Heart left ventricle (tissue), 16 donors: Measurements from ENCODE around the gene PLEKHB2. TPM values are rescaled to one million over a fixed set of nuclear protein-coding genes. Genes with fewer than 3 reads are reported as not detected.

Experiments used
- ATAC-seq, 4 donors: fragments of 200-7000 bp; cut with Tn5 transposase; one replicate each; pipeline ENCODE4 v1.9.1; 2020 to 2022; ENCODE audit warnings: moderate library complexity in 4 of 4, mild to moderate bottlenecking in 3 of 4, moderate number of reproducible peaks in 1 of 4
- DNase-seq, 5 donors: peaks; one replicate each; pipeline ENCODE4 v3.0.0-alpha.2; 2020
- H3K27ac ChIP-seq, 12 donors: fragments of 200-600 bp; sonication (generic) in 4 of 12; one replicate each; pipeline versions ENCODE4 v1.5.0 to v1.8.0; 2016 to 2022; ENCODE audit warnings: mild to moderate bottlenecking in 2 of 12
- H3K27me3 ChIP-seq, 9 donors: fragments of 200-600 bp; sonication (generic) in 2 of 9; one replicate each; pipeline versions ENCODE4 v1.5.1 to v1.8.0; 2016 to 2022; ENCODE audit warnings: mild to moderate bottlenecking in 3 of 9
- H3K36me3 ChIP-seq, 9 donors: fragments of 200-600 bp; sonication (generic) in 2 of 9; one replicate each; pipeline versions ENCODE4 v1.5.0 to v1.8.0; 2018 to 2022; ENCODE audit warnings: mild to moderate bottlenecking in 2 of 9
- H3K4me1 ChIP-seq, 12 donors: fragments of 200-600 bp; sonication (generic) in 4 of 12; one replicate each; pipeline versions ENCODE4 v1.5.0 to v1.8.0; 2016 to 2022; ENCODE audit warnings: mild to moderate bottlenecking in 3 of 12
- H3K4me3 ChIP-seq, 12 donors: fragments of 200-600 bp; sonication (generic) in 4 of 12; one replicate each; pipeline versions ENCODE4 v1.5.0 to v1.8.0; 2017 to 2022; ENCODE audit warnings: mild to moderate bottlenecking in 9 of 12, moderate library complexity in 4 of 12
- H3K9me3 ChIP-seq, 12 donors: fragments of 200-600 bp; sonication (generic) in 4 of 12; one replicate each; pipeline versions ENCODE4 v1.5.0 to v1.8.0; 2016 to 2022; ENCODE audit warnings: mild to moderate bottlenecking in 1 of 12
- CTCF ChIP-seq, 12 donors: fragments of 200-600 bp; sonication (generic) in 4 of 12; IDR thresholded peaks; one replicate each; pipeline versions ENCODE4 v1.5.0 to v1.8.0; 2018 to 2022; ENCODE audit warnings: antibody characterized with exemption in 12 of 12, mild to moderate bottlenecking in 5 of 12
- POLR2A ChIP-seq, 2 donors: fragments of 450-650 bp; IDR thresholded peaks; one replicate each; pipeline ENCODE4 v1.6.1; 2017; ENCODE audit warnings: antibody characterized with exemption in 2 of 2, mild to moderate bottlenecking in 2 of 2, moderate library complexity in 2 of 2
- WGBS, 4 donors: extraction: QIAGEN DNeasy Blood & Tissue Kit in 2 of 4; methylation state at CpG; one replicate each; pipeline versions ENCODE4 v1.1.5 to v1.1.7; 2013 to 2018; 5-methylcytosine and 5-hydroxymethylcytosine counted together
- intact Hi-C, 10 donors: fragments of 100-400 bp; cut with DNase I; formaldehyde crosslinking; loops; one replicate each; pipeline versions ENCODE4 v1.11.1 to v1.14.2; 2022
- polyA plus RNA-seq, 2 donors: library from polyadenylated mRNA; stranded (reverse); fragments of 200-250 nt; gene quantifications; one replicate each; pipeline ENCODE4 v1.2.3, GENCODE V29; 2013
- total RNA-seq, 9 donors: library from RNA; depleted of rRNA in 2 of 9; stranded (reverse); fragments of >200 nt in 2 of 9; fragmentation: NEBNext Ultra II Directional in 3 of 9; extraction: Animal tissue kit (Norgen Biotek cat#: 25700) in 3 of 9; gene quantifications; one replicate each; pipeline versions ENCODE4 v1.1.0 to v1.2.4, GENCODE V29; 2016 to 2023
- donor health status: ischemic (EF 13 %, LVEDD 7.1; RV severe dilation, severe dysfunction).
- donor health status: healthy with polysubstance abuse.
- donor health status: DM: no; HTN: yes; CAD: no.
- donor health status: DM: no; HTN: no; CAD: no.
- donor health status: ischemic (EF 25% LVEDD 6.9; RV normal size, moderate dysfunction).
- donor health status: ischemic (EF 25% LVEDD 5.7; RV mildly dilated, moderate dysfunction).
- donor health status: healthy.
- donor health status: DM: yes; HTN: yes; CAD: no.
- donor health status: ischemic (EF 35%, LVEDD 5.7; RV mildly dilated, moderate dysfunction).
- donor health status: nonischemic (EF 11% LVEDD 7.7; RV severe dilation, severe dysfunction).
- donor health status: DM: yes; HTN: yes; CAD: no.
- donor health status: PGD.
- donor health status: ischemic (EF 29% LVEDD 5.4; RV normal size, mild dysfunction).
- donor health status: nonischemic (EF 23%, LVEDD 6.1; RV moderate dilation, normal function).

PLEKHB2 gene
- total and polyA plus RNA-seq, 11 donors = 7.7 to 71.8 (median 42.2) TPM

GRCh38 chr2:131127076-131127475 lies 21.9 kb downstream of the PLEKHB2 start:
- intact Hi-C loops = no loop called here
- DNase-seq = no peak
- Histone ChIP-seq H3K27me3 (no peaks in the 10 kb centered on the region), H3K4me3 (no peak overlapping the region), H3K36me3 (peaks cover 0 to 88% (median 73%) of the 10 kb centered on the region in 9 donors), H3K4me1 (no peaks in the 10 kb centered on the region), H3K27ac (no peak overlapping the region), H3K9me3 (peaks cover 0 to 4% (median 0%) of the 10 kb centered on the region in 12 donors)
- ATAC-seq = no peak
- TF ChIP-seq CTCF (IDR thresholded peaks at IDR 0.05) = no peak
- no peak for TF ChIP-seq POLR2A (IDR thresholded peaks at IDR 0.05)
- 65 to 85% (median 74%) methylated on average over 3 of the region's 3 CpGs for WGBS, 4 donors

- peaks cover 0 to 88% (median 74%) of the 10 kb centered on the region in 9 donors for H3K36me3 ChIP-seq
- no peak for DNase-seq
- intact Hi-C loops = no loop called here
- peaks cover 0 to 4% (median 0%) of the 10 kb centered on the region in 12 donors for H3K9me3 ChIP-seq
- no peak overlapping the region for H3K4me3 ChIP-seq
- H3K27me3 ChIP-seq = no peaks in the 10 kb centered on the region
- no peaks in the 10 kb centered on the region for H3K4me1 ChIP-seq
- ATAC-seq = no peak
- TF ChIP-seq POLR2A (IDR thresholded peaks at IDR 0.05) (no peak), CTCF (IDR thresholded peaks at IDR 0.05) (no peak)
- H3K27ac ChIP-seq = no peak overlapping the region
- 86 to 93% (median 90%) methylated on average over 3 of the region's 3 CpGs for WGBS, 4 donors
Observed at GRCh38 chr2:131127981-131128380, 22.8 kb downstream of the PLEKHB2 start.

GRCh38 chr2:131130298-131130596 lies 25.1 kb downstream of the PLEKHB2 start:
- 96 to 100% (median 97%) methylated on average over 2 of the region's 2 CpGs for WGBS, 4 donors
- Histone ChIP-seq H3K4me3 (no peak overlapping the region), H3K4me1 (no peaks in the 10 kb centered on the region), H3K27ac (no peak overlapping the region), H3K27me3 (no peaks in the 10 kb centered on the region), H3K36me3 (peaks cover 0 to 98% (median 88%) of the 10 kb centered on the region in 9 donors), H3K9me3 (peaks cover 0 to 4% (median 0%) of the 10 kb centered on the region in 12 donors)
- no peak for TF ChIP-seq POLR2A (IDR thresholded peaks at IDR 0.05)
- TF ChIP-seq CTCF (IDR thresholded peaks at IDR 0.05) = no peak
- ATAC-seq = no peak
- no peak for DNase-seq
- intact Hi-C loops = no loop called here

GRCh38 chr2:131132729-131133128 lies 27.6 kb downstream of the PLEKHB2 start:
- peaks cover 0 to 89% (median 73%) of the 10 kb centered on the region in 9 donors for H3K36me3 ChIP-seq
- no peak for ATAC-seq
- H3K27me3 ChIP-seq = no peaks in the 10 kb centered on the region
- no peak overlapping the region for H3K4me3 ChIP-seq
- no peaks in the 10 kb centered on the region for H3K4me1 ChIP-seq
- 90 to 93% (median 91%) methylated on average over 8 of the region's 8 CpGs for WGBS, 4 donors
- intact Hi-C loops = no loop called here
- H3K9me3 ChIP-seq = peaks cover 0 to 4% (median 0%) of the 10 kb centered on the region in 12 donors
- DNase-seq = no peak
- no peak overlapping the region for H3K27ac ChIP-seq
- TF ChIP-seq CTCF (IDR thresholded peaks at IDR 0.05) (no peak), POLR2A (IDR thresholded peaks at IDR 0.05) (no peak)
